ENCODE results near the gene PTCD1.
A peak's percentile ranks its signal among the peaks of the same experiment; 100 is the strongest.
"Not testable (repeated sequence)": the region's sequence is repeated elsewhere in the genome, so short reads cannot be mapped to it uniquely, and the experiment has no call there.

Gene PTCD1

GRCh38 chr7:99387912-99388311 lies 50.7 kb downstream of the PTCD1 start:
- no peak overlapping the region for H3K4me3 ChIP-seq (ENCODE audit: low read length)
- no peak for DNase-seq (ENCODE audit: low read depth)
- TF ChIP-seq CTCF (conservative IDR thresholded peaks at IDR 0.05; ENCODE audit: low read depth, low read length), result no peak

GRCh38 chr7:99387239-99387635 lies 51.4 kb downstream of the PTCD1 start:
- not testable (repeated sequence) for DNase-seq (ENCODE audit: low read depth); H3K4me3 ChIP-seq (ENCODE audit: low read length)

GRCh38 chr7:99386584-99387238 lies 51.9 kb downstream of the PTCD1 start:
- no peak overlapping the region for H3K4me3 ChIP-seq (ENCODE audit: low read length)
- peak; percentile 35 for TF ChIP-seq CTCF (conservative IDR thresholded peaks at IDR 0.05; ENCODE audit: low read depth, low read length)
- no peak for DNase-seq (ENCODE audit: low read depth)

- TF ChIP-seq CTCF (conservative IDR thresholded peaks at IDR 0.05; ENCODE audit: low read depth, low read length), result no peak
- no peak for DNase-seq (ENCODE audit: low read depth)
- no peak overlapping the region for H3K4me3 ChIP-seq (ENCODE audit: low read length)
These were observed 53.0 kb downstream of the PTCD1 start for GRCh38 chr7:99385564-99385963.

GRCh38 chr7:99384523-99384922 lies 54.1 kb downstream of the PTCD1 start:
- no peak for TF ChIP-seq CTCF (conservative IDR thresholded peaks at IDR 0.05; ENCODE audit: low read depth, low read length)
- no peak for DNase-seq (ENCODE audit: low read depth)
- no peak overlapping the region for H3K4me3 ChIP-seq (ENCODE audit: low read length)

GRCh38 chr7:99383791-99384370 lies 54.7 kb downstream of the PTCD1 start:
- H3K4me3 ChIP-seq (ENCODE audit: low read length), result no peak overlapping the region
- no peak for DNase-seq (ENCODE audit: low read depth)
- no peak for TF ChIP-seq CTCF (conservative IDR thresholded peaks at IDR 0.05; ENCODE audit: low read depth, low read length)

- TF ChIP-seq CTCF (conservative IDR thresholded peaks at IDR 0.05; ENCODE audit: low read depth, low read length), result no peak
- no peak for DNase-seq (ENCODE audit: low read depth)
- H3K4me3 ChIP-seq (ENCODE audit: low read length), result no peak overlapping the region
These were observed 55.4 kb downstream of the PTCD1 start for GRCh38 chr7:99383203-99383602.
